SIG-M5 treated with dmso at 0.1 percent for 504 hours (cell line): ENCODE measurements around the gene AHNAK.
A peak's percentile ranks its signal among the peaks of the same experiment; 100 is the strongest.
"Not testable (repeated sequence)": the region's sequence is repeated elsewhere in the genome, so short reads cannot be mapped to it uniquely, and the experiment has no call there.

Source experiments
- DNase-seq: peaks from one replicate; lab custom pipeline; 2025; ENCODE audit not compliant: unreplicated experiment; lab: John Stamatoyannopoulos, UW

Gene AHNAK

GRCh38 chr11:62546244-62546928, at the start of gene AHNAK:
TSS of gene AHNAK (minus strand) at chr11:62546806. CDS start at chr11:62536098, 10,708 bp downstream.
- peak; percentile 19 for DNase-seq

GRCh38 chr11:62595124-62595523, 48.5 kb upstream of the AHNAK start:
- DNase-seq: no peak

GRCh38 chr11:62593434-62594044, 46.9 kb upstream of the AHNAK start:
- peak; percentile 81 for DNase-seq

- no peak for DNase-seq
Observed at GRCh38 chr11:62592989-62593421, 46.4 kb upstream of the AHNAK start.

GRCh38 chr11:62592146-62592815, 45.7 kb upstream of the AHNAK start:
- no peak for DNase-seq

- peak; percentile 99 for DNase-seq
Observed at GRCh38 chr11:62591448-62592145, 45.0 kb upstream of the AHNAK start, which contains the start of gene TUT1. TSS of gene TUT1 (minus strand) at chr11:62591523. CDS start at chr11:62591485, 38 bp downstream.

- DNase-seq: no peak
Observed at GRCh38 chr11:62588966-62589637, 42.5 kb upstream of the AHNAK start.

- not testable (repeated sequence) for DNase-seq
Observed at GRCh38 chr11:62585356-62585755, 38.8 kb upstream of the AHNAK start.

- not testable (repeated sequence) for DNase-seq
Observed at GRCh38 chr11:62581735-62582134, 35.1 kb upstream of the AHNAK start.

GRCh38 chr11:62580959-62581715, 34.5 kb upstream of the AHNAK start:
- DNase-seq: no peak

GRCh38 chr11:62579252-62579651, 32.6 kb upstream of the AHNAK start:
- DNase-seq: no peak

- DNase-seq: no peak
Observed at GRCh38 chr11:62578541-62578940, 31.9 kb upstream of the AHNAK start.

GRCh38 chr11:62577046-62577714, 30.6 kb upstream of the AHNAK start:
- DNase-seq: no peak

- DNase-seq: no peak
Observed at GRCh38 chr11:62575837-62576236, 29.2 kb upstream of the AHNAK start.

- no peak for DNase-seq
Observed at GRCh38 chr11:62575156-62575555, 28.6 kb upstream of the AHNAK start.

GRCh38 chr11:62574363-62575071, 27.9 kb upstream of the AHNAK start:
- DNase-seq: no peak

- peak; percentile 100 for DNase-seq
Observed at GRCh38 chr11:62573592-62574362, 27.2 kb upstream of the AHNAK start, which contains the start of gene EEF1G. TSS of gene EEF1G (minus strand) at chr11:62573891. CDS start at chr11:62573842, 49 bp downstream.

- DNase-seq: peak; percentile 26
Observed at GRCh38 chr11:62573006-62573591, 26.5 kb upstream of the AHNAK start.
